Activated CD4-positive, CD25-positive, alpha-beta regulatory T cell (primary cell): ENCODE results near the gene MS4A6A.
"Not testable (repeated sequence)": the region's sequence is repeated elsewhere in the genome, so short reads cannot be mapped to it uniquely, and the experiment has no call there.

Experiments used
- DNase-seq, 4 experiments: peaks; one replicate each; lab custom pipeline; 2025; lab: John Stamatoyannopoulos, UW

Gene MS4A6A

GRCh38 chr11:60183591-60184205 lies 815 bp upstream of the MS4A6A start:
- no peak for DNase-seq

- DNase-seq = no peak
These were observed 7.0 kb downstream of the MS4A6A start for GRCh38 chr11:60175860-60176275.

- DNase-seq = no peak
These were observed 10.9 kb downstream of the MS4A6A start for GRCh38 chr11:60172011-60172410.

GRCh38 chr11:60170566-60170965 lies 12.3 kb downstream of the MS4A6A start:
- DNase-seq = no peak

GRCh38 chr11:60169264-60169915 lies 13.5 kb downstream of the MS4A6A start:
- no peak for DNase-seq

GRCh38 chr11:60168306-60168705 lies 14.6 kb downstream of the MS4A6A start:
- no peak for DNase-seq

- no peak for DNase-seq
These were observed 16.9 kb downstream of the MS4A6A start for GRCh38 chr11:60165951-60166350.

GRCh38 chr11:60165538-60165937 lies 17.3 kb downstream of the MS4A6A start:
- no peak for DNase-seq

- DNase-seq = no peak
These were observed 18.3 kb downstream of the MS4A6A start for GRCh38 chr11:60164550-60165075.

- DNase-seq = no peak
These were observed 21.1 kb downstream of the MS4A6A start for GRCh38 chr11:60161766-60162165.

GRCh38 chr11:60161107-60161506 lies 21.8 kb downstream of the MS4A6A start:
- no peak for DNase-seq

GRCh38 chr11:60159868-60160267 lies 23.0 kb downstream of the MS4A6A start:
- no peak for DNase-seq

GRCh38 chr11:60159284-60159683 lies 23.6 kb downstream of the MS4A6A start:
- no peak for DNase-seq

- no peak for DNase-seq
These were observed 24.2 kb downstream of the MS4A6A start for GRCh38 chr11:60158636-60159035.

- no peak for DNase-seq
These were observed 27.0 kb downstream of the MS4A6A start for GRCh38 chr11:60155931-60156330.

- DNase-seq = not testable (repeated sequence)
These were observed 30.2 kb downstream of the MS4A6A start for GRCh38 chr11:60152727-60153126.

- DNase-seq = no peak
These were observed 32.6 kb downstream of the MS4A6A start for GRCh38 chr11:60150279-60150678.

GRCh38 chr11:60145677-60146076 lies 37.2 kb downstream of the MS4A6A start:
- DNase-seq = no peak

GRCh38 chr11:60143768-60144167 lies 39.1 kb downstream of the MS4A6A start:
- DNase-seq = no peak

- no peak for DNase-seq
These were observed 49.0 kb downstream of the MS4A6A start for GRCh38 chr11:60133917-60134316.

GRCh38 chr11:60131912-60132311 lies 51.0 kb downstream of the MS4A6A start:
- no peak for DNase-seq

- no peak for DNase-seq
These were observed 52.4 kb downstream of the MS4A6A start for GRCh38 chr11:60130496-60130895.

GRCh38 chr11:60129853-60130252 lies 53.0 kb downstream of the MS4A6A start:
- no peak for DNase-seq

GRCh38 chr11:60128866-60129265 lies 54.0 kb downstream of the MS4A6A start:
- not testable (repeated sequence) for DNase-seq
